Pancreas (tissue), 10 donors: ENCODE measurements around the gene ANKRD30A. TPM values are rescaled to one million over a fixed set of nuclear protein-coding genes. Genes with fewer than 3 reads are reported as not detected.

Source experiments
- ATAC-seq, 4 donors: fragments of 200-7000 bp; cut with Tn5 transposase; one replicate each; pipeline versions ENCODE4 v1.8.0 to v1.9.1; 2020; ENCODE audit warnings: mild to moderate bottlenecking in 4 of 4, moderate library complexity in 4 of 4
- DNase-seq, 6 donors: peaks; one replicate each; pipeline ENCODE4 v3.0.0-alpha.2; 2020
- FAIRE-seq: peaks from 2 replicates; lab custom pipeline; 2012; peaks lifted over from hg19 to GRCh38; lab: Jason Lieb, UNC
- H3K27ac ChIP-seq, 4 donors: fragments of 200-600 bp; sonication (generic); 1 replicate in 3 of 4; 2 replicates in 1 of 4; pipeline versions ENCODE4 v1.5.0 to v1.8.0; 2020
- H3K27me3 ChIP-seq, 4 donors: fragments of 200-600 bp; one replicate each; pipeline ENCODE4 v1.8.0; 2021
- H3K36me3 ChIP-seq, 3 donors: fragments of 200-600 bp; sonication (generic) in 1 of 3; one replicate each; pipeline versions ENCODE4 v1.5.0 to v1.8.0; 2020 to 2021
- H3K4me1 ChIP-seq, 3 donors: fragments of 200-600 bp; one replicate each; pipeline ENCODE4 v1.8.0; 2021
- H3K4me3 ChIP-seq, 4 donors: fragments of 200-600 bp; sonication (generic) in 2 of 4; one replicate each; pipeline versions ENCODE4 v1.5.0 to v1.8.0; 2020 to 2021
- H3K9me3 ChIP-seq, 4 donors: fragments of 200-600 bp; one replicate each; pipeline ENCODE4 v1.8.0; 2021
- CTCF ChIP-seq, 4 donors: fragments of 200-600 bp; sonication (generic) in 3 of 4; IDR thresholded peaks; one replicate each; pipeline versions ENCODE4 v1.5.0 to v1.8.0; 2021; ENCODE audit warnings: antibody characterized with exemption in 4 of 4
- WGBS, 2 donors: extraction: QIAGEN DNeasy Blood & Tissue Kit; methylation state at CpG; one replicate each; pipeline ENCODE4 v1.1.7; 2013; 5-methylcytosine and 5-hydroxymethylcytosine counted together
- intact Hi-C, 3 donors: fragments of 100-400 bp; cut with DNase I; formaldehyde crosslinking; loops; one replicate each; pipeline versions ENCODE4 v1.11.1 to v1.14.2; 2022
- polyA plus RNA-seq, 2 donors: library from polyadenylated mRNA; stranded (reverse); fragments of 200-250 nt; gene quantifications; one replicate each; pipeline ENCODE4 v1.2.3, GENCODE V29; 2013
- total RNA-seq, 6 donors: library from RNA; stranded (reverse); fragmentation: NEBNext Ultra II Directional in 4 of 6; extraction: Animal tissue kit (Norgen Biotek cat#: 25700) in 4 of 6; gene quantifications; one replicate each; pipeline versions ENCODE4 v1.2.1 to v1.2.4, GENCODE V29; 2021 to 2023
- donor health status: healthy with polysubstance abuse.
- donor health status: DM: no; HTN: no; CAD: no; lungs with moderate emphysema.
- donor health status: DM: no; HTN: no; CAD: no.
- donor health status: control.
- donor health status: control.
- donor health status: Bipolar disorder and iron deficiency.
- donor health status: DM: yes; HTN: yes; CAD: no.
- donor health status: DM: no; HTN: no; CAD: no.
- donor health status: DM: no; HTN: no; CAD: no.
- donor health status: DM: yes; HTN: yes; CAD: no.

Gene ANKRD30A
- total and polyA plus RNA-seq, 8 donors: 0.09 TPM; not detected in 7

GRCh38 chr10:37206132-37206531 lies 80.7 kb downstream of the ANKRD30A start:
- no peak for TF ChIP-seq CTCF (IDR thresholded peaks at IDR 0.05)
- FAIRE-seq (no peak), DNase-seq (no peak), ATAC-seq (no peak)
- Histone ChIP-seq H3K36me3 (no peaks in the 10 kb centered on the region), H3K27ac (no peak overlapping the region), H3K9me3 (no peaks in the 10 kb centered on the region), H3K27me3 (no peaks in the 10 kb centered on the region), H3K4me1 (no peaks in the 10 kb centered on the region), H3K4me3 (no peak overlapping the region)
- 52 to 73% methylated on average over 3 of the region's 3 CpGs for WGBS, 2 donors
- intact Hi-C loops: no loop called here

- WGBS, 2 donors: 0% methylated on average over 1 of the region's 1 CpG
- no peak overlapping the region for H3K4me3 ChIP-seq
- no peaks in the 10 kb centered on the region for H3K4me1 ChIP-seq
- intact Hi-C loops: no loop called here
- no peak for FAIRE-seq
- no peaks in the 10 kb centered on the region for H3K36me3 ChIP-seq
- no peak for DNase-seq
- no peaks in the 10 kb centered on the region for H3K9me3 ChIP-seq
- no peaks in the 10 kb centered on the region for H3K27me3 ChIP-seq
- H3K27ac ChIP-seq: no peak overlapping the region
- no peak for TF ChIP-seq CTCF (IDR thresholded peaks at IDR 0.05)
- no peak for ATAC-seq
Measured at GRCh38 chr10:37220866-37221265, 95.5 kb downstream of the ANKRD30A start.

- TF ChIP-seq CTCF (IDR thresholded peaks at IDR 0.05): no peak
- DNase-seq (no peak), FAIRE-seq (no peak), ATAC-seq (no peak)
- H3K9me3 ChIP-seq: no peaks in the 10 kb centered on the region
- intact Hi-C loops: no loop called here
- H3K27me3 ChIP-seq: no peaks in the 10 kb centered on the region
- 17 to 19% methylated on average over 2 of the region's 2 CpGs for WGBS, 2 donors
- no peak overlapping the region for H3K27ac ChIP-seq
- no peak overlapping the region for H3K4me3 ChIP-seq
- H3K36me3 ChIP-seq: no peaks in the 10 kb centered on the region
- no peaks in the 10 kb centered on the region for H3K4me1 ChIP-seq
Measured at GRCh38 chr10:37222046-37222445, 96.6 kb downstream of the ANKRD30A start.

- ATAC-seq: no peak
- Histone ChIP-seq H3K27me3 (no peaks in the 10 kb centered on the region), H3K4me1 (no peaks in the 10 kb centered on the region), H3K36me3 (no peaks in the 10 kb centered on the region), H3K9me3 (no peaks in the 10 kb centered on the region), H3K4me3 (no peak overlapping the region), H3K27ac (no peak overlapping the region)
- no peak for DNase-seq
- peak; percentile 34 for FAIRE-seq
- 51% methylated on average over 2 of the region's 2 CpGs for WGBS, 2 donors
- no peak for TF ChIP-seq CTCF (IDR thresholded peaks at IDR 0.05)
- intact Hi-C loops: no loop called here
Measured at GRCh38 chr10:37225163-37225562, 99.8 kb downstream of the ANKRD30A start.

- DNase-seq (no peak), FAIRE-seq (no peak), ATAC-seq (no peak)
- H3K36me3 ChIP-seq: no peaks in the 10 kb centered on the region
- no peak for TF ChIP-seq CTCF (IDR thresholded peaks at IDR 0.05)
- no peaks in the 10 kb centered on the region for H3K27me3 ChIP-seq
- H3K4me3 ChIP-seq: no peak overlapping the region
- no peaks in the 10 kb centered on the region for H3K9me3 ChIP-seq
- intact Hi-C loops: no loop called here
- no peak overlapping the region for H3K27ac ChIP-seq
- no peaks in the 10 kb centered on the region for H3K4me1 ChIP-seq
Measured at GRCh38 chr10:37226524-37226923, 101.1 kb downstream of the ANKRD30A start.
